CD4-positive, alpha-beta memory T cell (primary cell): ENCODE results near the gene KAT7. TPM values are rescaled to one million over a fixed set of nuclear protein-coding genes. Genes with fewer than 3 reads are reported as not detected.

Source experiments
- CTCF ChIA-PET: fragments of 350-600 bp; sonication (Branson Sonifier 250); formaldehyde crosslinking; loops from one replicate; lab custom pipeline; 2021; ENCODE audit warnings: inconsistent platforms; ENCODE audit not compliant: partially characterized antibody; lab: Charles Lee
- POLR2A ChIA-PET: fragments of 350-600 bp; sonication (Branson Sonifier 250); formaldehyde crosslinking; loops from one replicate; lab custom pipeline; 2021; ENCODE audit not compliant: partially characterized antibody; lab: Charles Lee
- DNase-seq, 5 donors: peaks; one replicate each; pipeline versions ENCODE4 v3.0.0 to v3.0.0-alpha.2; 2020 to 2022; ENCODE audit warnings: mixed read lengths in 1 of 5
- H3K27ac ChIP-seq: one replicate; pipeline ENCODE4 v1.7.0; 2013; ENCODE audit warnings: low read depth, low read length
- H3K27me3 ChIP-seq: 2 replicates; pipeline ENCODE4 v1.7.0; 2013; ENCODE audit warnings: mild to moderate bottlenecking, low read length, moderate library complexity; ENCODE audit not compliant: insufficient read depth
- H3K36me3 ChIP-seq: 2 replicates; pipeline ENCODE4 v1.7.0; 2013; ENCODE audit warnings: mild to moderate bottlenecking, low read length, moderate library complexity; ENCODE audit not compliant: insufficient read depth
- H3K4me1 ChIP-seq: 2 replicates; pipeline ENCODE4 v1.7.0; 2013; ENCODE audit warnings: mild to moderate bottlenecking, low read length, moderate library complexity; ENCODE audit not compliant: insufficient read depth
- H3K4me3 ChIP-seq, 2 donors: one replicate each; pipeline ENCODE4 v1.7.0; 2013; ENCODE audit warnings: low read length in 2 of 2, mild to moderate bottlenecking in 1 of 2
- H3K9me3 ChIP-seq, 2 donors: one replicate each; pipeline ENCODE4 v1.7.0; 2013; ENCODE audit warnings: low read length in 2 of 2, control low read depth in 1 of 2; ENCODE audit not compliant: control insufficient read depth in 1 of 2
- H3K27ac Mint-ChIP-seq, 7 donors: one replicate each; pipeline ENCODE4 v1.8.0; 2020 to 2021; ENCODE audit warnings: mixed read lengths in 7 of 7, mild to moderate bottlenecking in 6 of 7, inconsistent platforms in 3 of 7, moderate library complexity in 3 of 7
- H3K27me3 Mint-ChIP-seq, 2 donors: one replicate each; pipeline ENCODE4 v1.8.0; 2020 to 2021; ENCODE audit warnings: mixed read lengths in 2 of 2
- H3K36me3 Mint-ChIP-seq, 2 donors: one replicate each; pipeline ENCODE4 v1.8.0; 2020 to 2021; ENCODE audit warnings: mixed read lengths in 2 of 2, inconsistent platforms in 1 of 2, mild to moderate bottlenecking in 1 of 2
- H3K4me1 Mint-ChIP-seq, 4 donors: one replicate each; pipeline ENCODE4 v1.8.0; 2020 to 2021; ENCODE audit warnings: mixed read lengths in 4 of 4, mild to moderate bottlenecking in 1 of 4
- H3K4me3 Mint-ChIP-seq, 8 donors: one replicate each; pipeline ENCODE4 v1.8.0; 2020 to 2021; ENCODE audit warnings: mixed read lengths in 8 of 8, mild to moderate bottlenecking in 7 of 8, moderate library complexity in 6 of 8, inconsistent platforms in 3 of 8
- H3K9me3 Mint-ChIP-seq, 8 donors: one replicate each; pipeline ENCODE4 v1.8.0; 2020 to 2021; ENCODE audit warnings: mixed read lengths in 8 of 8, mild to moderate bottlenecking in 5 of 8, inconsistent platforms in 3 of 8, moderate library complexity in 1 of 8
- intact Hi-C: fragments of 100-400 bp; cut with micrococcal nuclease; formaldehyde crosslinking; loops from one replicate; pipeline ENCODE4 v1.15.1; 2023
- polyA plus RNA-seq, 2 donors: library from polyadenylated mRNA; unstranded; fragments of 300-500 nt; fragmentation: Illumina TruSeq; gene quantifications; one replicate each; pipeline ENCODE4 v1.2.3, GENCODE V29; 2021
- total RNA-seq, 2 experiments: library from RNA; stranded (reverse); gene quantifications; one replicate each; pipeline ENCODE4 v1.2.3, GENCODE V29; 2021

Gene KAT7
- total and polyA plus RNA-seq, 4 experiments from 2014 or later, result 37.6 to 120 (median 85.1) TPM

DNA sequence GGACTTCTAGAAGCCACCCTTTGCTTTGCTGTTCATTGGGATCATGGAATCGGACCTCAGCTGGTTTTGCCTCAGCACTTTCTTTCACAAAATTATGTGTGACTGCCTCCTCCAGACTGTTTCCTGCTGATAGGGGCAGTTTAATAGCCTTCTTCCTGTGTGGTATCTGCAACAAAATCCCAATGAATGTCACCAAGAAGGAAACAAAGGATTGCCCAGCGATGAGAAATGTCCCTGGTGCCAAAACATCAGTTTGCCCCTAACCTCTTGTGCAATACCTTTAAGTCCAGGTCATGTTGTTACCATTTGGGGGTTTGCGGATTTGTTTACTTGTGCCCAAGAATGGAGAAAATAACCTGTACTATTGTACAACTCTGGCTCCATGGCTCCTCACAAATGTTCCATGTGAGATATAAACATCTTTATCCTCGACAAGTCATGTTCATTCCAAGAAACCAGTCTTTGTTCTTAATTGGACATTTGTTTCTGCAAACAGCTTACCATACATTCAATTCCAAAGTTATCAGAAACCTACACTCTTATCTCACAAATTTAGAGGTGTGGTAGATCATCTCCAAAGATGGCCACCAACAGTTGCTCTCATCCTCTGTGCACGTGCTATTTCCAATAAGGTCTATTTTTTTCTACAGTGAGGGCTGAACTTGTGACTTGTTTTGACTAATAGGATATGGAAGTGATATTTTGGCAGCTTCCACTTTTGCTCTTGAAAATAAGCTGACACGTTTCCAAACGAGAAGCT, 44.5 kb downstream of the KAT7 start:
- intact Hi-C loops, result no loop called here
- Histone ChIP-seq H3K4me1 (no peaks in the 10 kb centered on the region), H3K9me3 (no peaks in the 10 kb centered on the region), H3K27me3 (no peaks in the 10 kb centered on the region), H3K36me3 (peaks cover 33% of the 10 kb centered on the region), H3K27ac (no peak overlapping the region), H3K4me3 (no peak overlapping the region)
- peaks cover 0 to 8% (median 7%) of the 10 kb centered on the region in 4 donors for H3K4me1 Mint-ChIP-seq
- H3K27me3 Mint-ChIP-seq, result no peaks in the 10 kb centered on the region
- no peak for DNase-seq
- CTCF ChIA-PET, result interaction anchor here (1.6 kb wide), 1 partner anchor 11 kb away, joined by 3 read pairs; no protein-coding TSS in a partner anchor
- no peaks in the 10 kb centered on the region for H3K9me3 Mint-ChIP-seq
- POLR2A ChIA-PET, result interaction anchor here (0.9 to 1.1 kb wide), 2 partner anchors 10 to 19 kb away, joined by 3 read pairs; no protein-coding TSS in a partner anchor
- no peak overlapping the region for H3K4me3 Mint-ChIP-seq
- H3K27ac Mint-ChIP-seq, result peak overlapping the region in 3 of 7 donors; percentile 4 to 44 (median 24)
- H3K36me3 Mint-ChIP-seq, result peaks cover 43 to 76% of the 10 kb centered on the region in 2 donors

- Histone ChIP-seq H3K4me1 (no peaks in the 10 kb centered on the region), H3K4me3 (no peak overlapping the region), H3K27ac (no peak overlapping the region), H3K27me3 (no peaks in the 10 kb centered on the region), H3K36me3 (peaks cover 23% of the 10 kb centered on the region), H3K9me3 (no peaks in the 10 kb centered on the region)
- peaks cover 0 to 12% (median 8%) of the 10 kb centered on the region in 4 donors for H3K4me1 Mint-ChIP-seq
- H3K4me3 Mint-ChIP-seq, result no peak overlapping the region
- CTCF ChIA-PET, result interaction anchor here (1.6 kb wide), 1 partner anchor 12 kb away, joined by 3 read pairs; no protein-coding TSS in a partner anchor
- POLR2A ChIA-PET, result no interaction called here
- intact Hi-C loops, result no loop called here
- no peaks in the 10 kb centered on the region for H3K27me3 Mint-ChIP-seq
- no peak overlapping the region for H3K27ac Mint-ChIP-seq
- H3K36me3 Mint-ChIP-seq, result peaks cover 34 to 68% of the 10 kb centered on the region in 2 donors
- no peak for DNase-seq
- no peaks in the 10 kb centered on the region for H3K9me3 Mint-ChIP-seq
Observed at GRCh38 chr17:49834118-49834743, 45.8 kb downstream of the KAT7 start.

DNA sequence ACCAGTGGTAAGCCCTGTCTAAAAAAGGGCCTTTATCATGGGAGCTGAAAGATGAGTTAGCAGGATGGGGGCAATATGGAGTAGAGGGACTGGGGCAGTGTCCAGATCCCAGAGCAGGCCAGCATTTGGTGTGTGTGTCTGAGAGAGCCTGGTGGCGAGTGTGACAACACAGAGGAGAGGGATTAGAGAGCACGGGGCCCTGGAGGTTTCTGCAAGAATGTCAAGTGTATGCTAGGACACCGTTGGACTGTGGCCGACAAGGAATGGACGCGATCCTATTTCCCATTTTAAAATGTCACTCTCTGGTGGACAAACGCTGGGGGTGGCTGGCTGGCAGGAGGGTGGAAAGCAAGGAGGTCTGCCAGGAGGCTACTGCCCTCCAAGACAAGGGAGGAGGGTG, 47.0 kb downstream of the KAT7 start:
- Mint-ChIP-seq H3K4me1 (peaks cover 0 to 12% (median 10%) of the 10 kb centered on the region in 4 donors), H3K27me3 (no peaks in the 10 kb centered on the region), H3K4me3 (no peak overlapping the region), H3K27ac (peak overlapping the region in 3 of 7 donors; percentile 5 to 50 (median 37)), H3K36me3 (peaks cover 28 to 60% of the 10 kb centered on the region in 2 donors), H3K9me3 (no peaks in the 10 kb centered on the region)
- DNase-seq, result no peak
- Histone ChIP-seq H3K27me3 (no peaks in the 10 kb centered on the region), H3K27ac (no peak overlapping the region), H3K4me3 (no peak overlapping the region), H3K4me1 (no peaks in the 10 kb centered on the region), H3K36me3 (peaks cover 15% of the 10 kb centered on the region), H3K9me3 (no peaks in the 10 kb centered on the region)
- POLR2A ChIA-PET, result no interaction called here
- intact Hi-C loops, result no loop called here
- CTCF ChIA-PET, result no interaction called here

DNA sequence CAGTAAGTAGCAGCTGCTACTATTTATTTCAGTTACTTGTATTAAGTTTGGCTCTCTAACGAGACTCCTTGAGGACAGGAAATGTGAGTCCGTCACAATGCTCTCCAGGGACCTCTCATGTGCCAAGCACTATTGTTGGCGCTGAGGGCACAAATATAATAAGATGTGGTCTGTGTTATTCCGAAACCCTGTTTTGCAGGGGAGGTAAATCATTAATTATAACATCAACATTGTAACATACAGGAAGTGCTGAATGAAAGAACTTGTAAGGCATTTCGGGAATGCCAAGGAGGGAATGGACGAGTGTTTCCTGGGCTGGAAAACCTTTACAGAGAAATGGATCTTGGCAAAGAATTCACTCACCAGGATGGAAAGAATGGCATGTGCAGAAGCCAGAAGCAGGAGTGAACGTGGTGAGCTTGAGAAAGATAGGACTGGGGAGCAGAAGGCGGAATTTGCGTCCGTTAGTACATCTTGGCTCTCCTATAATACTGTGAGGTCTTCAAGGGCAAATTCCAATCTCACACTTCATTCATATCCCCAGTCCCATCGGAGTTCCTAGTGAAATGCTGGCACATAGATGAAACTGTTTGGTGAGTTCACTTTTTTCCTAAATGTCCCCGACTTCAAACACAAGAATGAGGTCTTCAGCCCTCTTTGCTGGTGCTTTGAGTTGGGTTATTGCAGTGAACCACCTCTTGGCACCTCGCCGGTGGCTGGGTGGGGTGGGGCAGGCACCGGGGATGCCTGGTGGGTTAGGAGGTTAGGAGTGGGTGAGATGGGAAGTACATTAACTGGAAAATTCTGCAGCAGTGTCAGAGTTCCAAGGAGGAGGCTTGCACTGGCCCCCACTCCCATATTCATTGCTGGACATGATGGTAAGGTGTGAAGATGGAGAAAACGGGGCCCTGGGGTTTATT, 47.9 kb downstream of the KAT7 start:
- DNase-seq, result no peak
- H3K36me3 Mint-ChIP-seq, result peaks cover 26 to 53% of the 10 kb centered on the region in 2 donors
- Histone ChIP-seq H3K4me1 (no peaks in the 10 kb centered on the region), H3K4me3 (no peak overlapping the region), H3K27ac (no peak overlapping the region), H3K27me3 (no peaks in the 10 kb centered on the region), H3K36me3 (peaks cover 11% of the 10 kb centered on the region), H3K9me3 (no peaks in the 10 kb centered on the region)
- CTCF ChIA-PET, result no interaction called here
- no peaks in the 10 kb centered on the region for H3K27me3 Mint-ChIP-seq
- no peaks in the 10 kb centered on the region for H3K9me3 Mint-ChIP-seq
- peaks cover 0 to 12% (median 10%) of the 10 kb centered on the region in 4 donors for H3K4me1 Mint-ChIP-seq
- no peak overlapping the region for H3K4me3 Mint-ChIP-seq
- intact Hi-C loops, result no loop called here
- H3K27ac Mint-ChIP-seq, result peak overlapping the region in 6 of 7 donors; percentile 1 to 62 (median 28)
- POLR2A ChIA-PET, result interaction anchor here (1.0 kb wide), 1 partner anchor 19 kb away, joined by 3 read pairs; no protein-coding TSS in a partner anchor

- Mint-ChIP-seq H3K4me3 (no peak overlapping the region), H3K4me1 (peaks cover 0 to 27% (median 16%) of the 10 kb centered on the region in 4 donors), H3K27me3 (no peaks in the 10 kb centered on the region), H3K36me3 (peaks cover 13 to 36% of the 10 kb centered on the region in 2 donors), H3K9me3 (no peaks in the 10 kb centered on the region), H3K27ac (peak overlapping the region in 1 of 7 donors; percentile 24)
- Histone ChIP-seq H3K27me3 (no peaks in the 10 kb centered on the region), H3K27ac (no peak overlapping the region), H3K36me3 (peaks cover 3% of the 10 kb centered on the region), H3K9me3 (no peaks in the 10 kb centered on the region), H3K4me3 (no peak overlapping the region), H3K4me1 (no peaks in the 10 kb centered on the region)
- CTCF ChIA-PET, result no interaction called here
- POLR2A ChIA-PET, result interaction anchor here (1.4 to 2.1 kb wide), 2 partner anchors 11 to 22 kb away, joined by 4 to 11 read pairs; no protein-coding TSS in a partner anchor
- intact Hi-C loops, result no loop called here
- DNase-seq, result no peak
Observed at GRCh38 chr17:49839455-49839854, 51.0 kb downstream of the KAT7 start.

DNA sequence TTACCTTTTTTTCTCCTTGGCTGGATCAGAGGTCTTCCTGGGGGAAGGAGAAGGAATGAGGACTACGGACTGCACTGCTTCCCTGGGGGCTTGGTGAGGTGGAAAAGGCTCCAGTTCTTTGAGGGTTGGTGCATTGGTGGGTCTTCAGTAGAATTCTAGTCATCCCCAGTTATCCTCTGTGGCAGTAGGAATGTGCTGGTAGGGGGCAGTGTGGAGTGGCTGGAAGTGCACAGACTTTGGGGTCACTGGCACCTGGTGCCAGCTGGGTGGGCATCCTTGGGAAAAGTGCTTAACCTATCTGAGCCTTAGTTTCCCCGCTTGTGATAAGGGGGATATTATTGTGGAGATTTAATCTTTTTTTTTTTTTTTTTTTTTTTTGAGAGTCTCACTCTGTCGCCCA, 53.1 kb downstream of the KAT7 start:
- Histone ChIP-seq H3K27me3 (no peaks in the 10 kb centered on the region), H3K4me3 (no peak overlapping the region), H3K27ac (no peak overlapping the region), H3K36me3 (no peaks in the 10 kb centered on the region), H3K9me3 (no peaks in the 10 kb centered on the region), H3K4me1 (peaks cover 7% of the 10 kb centered on the region)
- no peak for DNase-seq
- H3K27me3 Mint-ChIP-seq, result no peaks in the 10 kb centered on the region
- POLR2A ChIA-PET, result no interaction called here
- H3K36me3 Mint-ChIP-seq, result peaks cover 4 to 24% of the 10 kb centered on the region in 2 donors
- no peak overlapping the region for H3K27ac Mint-ChIP-seq
- CTCF ChIA-PET, result no interaction called here
- intact Hi-C loops, result no loop called here
- peaks cover 3 to 34% (median 22%) of the 10 kb centered on the region in 4 donors for H3K4me1 Mint-ChIP-seq
- no peaks in the 10 kb centered on the region for H3K9me3 Mint-ChIP-seq
- no peak overlapping the region for H3K4me3 Mint-ChIP-seq
